Endothelial cell of umbilical vein (primary cell): ENCODE measurements around the gene ITIH4.

Experiments used
- EZH2 ChIP-seq: IDR thresholded peaks from 2 replicates; pipeline ENCODE4 v1.6.1; 2012; ENCODE audit warnings: borderline replicate concordance, low read depth, mild to moderate bottlenecking, moderate library complexity, low read length, inconsistent platforms; ENCODE audit not compliant: severe bottlenecking
- FOS ChIP-seq: IDR thresholded peaks from 2 replicates; pipeline ENCODE4 v1.6.1; 2011; ENCODE audit warnings: mild to moderate bottlenecking, low read length, moderate library complexity, borderline replicate concordance; ENCODE audit not compliant: insufficient read depth
- MAX ChIP-seq: IDR thresholded peaks from 2 replicates; pipeline ENCODE4 v1.6.1; 2011; ENCODE audit not compliant: insufficient read depth, insufficient read length
- MYC ChIP-seq: IDR thresholded peaks from one replicate; pipeline ENCODE4 v1.6.1; 2011; ENCODE audit warnings: mild to moderate bottlenecking, low read depth, low read length
- POLR2A ChIP-seq: IDR thresholded peaks from 2 replicates; pipeline ENCODE4 v1.6.1; 2012; ENCODE audit warnings: low read depth, mild to moderate bottlenecking, control low read depth, low read length
- POLR2AphosphoS5 ChIP-seq: IDR thresholded peaks from 2 replicates; pipeline ENCODE4 v1.6.1; 2012; ENCODE audit warnings: low read depth, mild to moderate bottlenecking, control low read depth, low read length, moderate library complexity; ENCODE audit not compliant: insufficient read depth
- TF ChIP-seq, protein P1 (sequence below), 2 donors: IDR thresholded peaks; 1 replicate in 1 of 2; 2 replicates in 1 of 2; pipeline ENCODE4 v1.5.1; 2011; ENCODE audit warnings: low read length in 2 of 2, mild to moderate bottlenecking in 2 of 2, moderate library complexity in 2 of 2, control low read depth in 1 of 2, inconsistent platforms in 1 of 2, low read depth in 1 of 2; ENCODE audit not compliant: insufficient read depth in 1 of 2; ENCODE audit errors: extremely low read depth in 1 of 2

GRCh38 chr3:52817860-52818259, 12.6 kb downstream of the ITIH4 start:
- TF ChIP-seq, protein P1, sequence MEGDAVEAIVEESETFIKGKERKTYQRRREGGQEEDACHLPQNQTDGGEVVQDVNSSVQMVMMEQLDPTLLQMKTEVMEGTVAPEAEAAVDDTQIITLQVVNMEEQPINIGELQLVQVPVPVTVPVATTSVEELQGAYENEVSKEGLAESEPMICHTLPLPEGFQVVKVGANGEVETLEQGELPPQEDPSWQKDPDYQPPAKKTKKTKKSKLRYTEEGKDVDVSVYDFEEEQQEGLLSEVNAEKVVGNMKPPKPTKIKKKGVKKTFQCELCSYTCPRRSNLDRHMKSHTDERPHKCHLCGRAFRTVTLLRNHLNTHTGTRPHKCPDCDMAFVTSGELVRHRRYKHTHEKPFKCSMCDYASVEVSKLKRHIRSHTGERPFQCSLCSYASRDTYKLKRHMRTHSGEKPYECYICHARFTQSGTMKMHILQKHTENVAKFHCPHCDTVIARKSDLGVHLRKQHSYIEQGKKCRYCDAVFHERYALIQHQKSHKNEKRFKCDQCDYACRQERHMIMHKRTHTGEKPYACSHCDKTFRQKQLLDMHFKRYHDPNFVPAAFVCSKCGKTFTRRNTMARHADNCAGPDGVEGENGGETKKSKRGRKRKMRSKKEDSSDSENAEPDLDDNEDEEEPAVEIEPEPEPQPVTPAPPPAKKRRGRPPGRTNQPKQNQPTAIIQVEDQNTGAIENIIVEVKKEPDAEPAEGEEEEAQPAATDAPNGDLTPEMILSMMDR (IDR thresholded peaks at IDR 0.05; ENCODE audit: extremely low read depth in 1 of 2, insufficient read depth in 1 of 2, low read depth in 1 of 2, low read length in 2 of 2) = no peak
- TF ChIP-seq POLR2A (no peak), MAX (no peak), POLR2AphosphoS5 (no peak), MYC (no peak), FOS (no peak), EZH2 (no peak)
